Measurements from ENCODE around the gene IL17RA. TPM values are rescaled to one million over a fixed set of nuclear protein-coding genes. Genes with fewer than 3 reads are reported as not detected.

The IL17RA gene
- total RNA-seq, 3 donors from 2014 or later (not counting 1 experiment from before 2014, with no cell fraction given): 22.1 to 42.6 (median 28.7) TPM

GRCh38 chr22:17106161-17106784 is 21.5 kb downstream of the IL17RA start:
- H3K4me3 ChIP-seq (ENCODE audit: low read length): no peak overlapping the region
- H3K9me3 Mint-ChIP-seq: no peaks in the 10 kb centered on the region
- H3K27ac Mint-ChIP-seq: no peak overlapping the region
- WGBS (ENCODE audit: insufficient coverage): 81% methylated on average over 10 of the region's 12 CpGs
- H3K4me1 Mint-ChIP-seq: peaks cover 2 to 24% of the 10 kb centered on the region in 2 donors
- DNase-seq (no peak), ATAC-seq (peak in 1 of 3 donors; percentile 44)
- peaks cover 13% of the 10 kb centered on the region for H3K36me3 Mint-ChIP-seq
- peaks cover 24% of the 10 kb centered on the region for H3K4me1 ChIP-seq (ENCODE audit: control insufficient read depth, insufficient read depth, low read length)
- intact Hi-C loops (cut with micrococcal nuclease): no loop called here
- H3K4me3 Mint-ChIP-seq: no peak overlapping the region
- H3K9me3 ChIP-seq (ENCODE audit: control insufficient read depth, insufficient read depth, low read length): no peaks in the 10 kb centered on the region
- H3K27ac ChIP-seq (ENCODE audit: low read length): no peak overlapping the region
- H3K27me3 Mint-ChIP-seq (ENCODE audit: low read depth in 2 of 2): no peaks in the 10 kb centered on the region
- H3K36me3 ChIP-seq (ENCODE audit: control insufficient read depth, insufficient read depth, low read length): peaks cover 79% of the 10 kb centered on the region
- H3K27me3 ChIP-seq (ENCODE audit: control insufficient read depth, insufficient read depth, low read length): no peaks in the 10 kb centered on the region
- TF ChIP-seq, protein P1, sequence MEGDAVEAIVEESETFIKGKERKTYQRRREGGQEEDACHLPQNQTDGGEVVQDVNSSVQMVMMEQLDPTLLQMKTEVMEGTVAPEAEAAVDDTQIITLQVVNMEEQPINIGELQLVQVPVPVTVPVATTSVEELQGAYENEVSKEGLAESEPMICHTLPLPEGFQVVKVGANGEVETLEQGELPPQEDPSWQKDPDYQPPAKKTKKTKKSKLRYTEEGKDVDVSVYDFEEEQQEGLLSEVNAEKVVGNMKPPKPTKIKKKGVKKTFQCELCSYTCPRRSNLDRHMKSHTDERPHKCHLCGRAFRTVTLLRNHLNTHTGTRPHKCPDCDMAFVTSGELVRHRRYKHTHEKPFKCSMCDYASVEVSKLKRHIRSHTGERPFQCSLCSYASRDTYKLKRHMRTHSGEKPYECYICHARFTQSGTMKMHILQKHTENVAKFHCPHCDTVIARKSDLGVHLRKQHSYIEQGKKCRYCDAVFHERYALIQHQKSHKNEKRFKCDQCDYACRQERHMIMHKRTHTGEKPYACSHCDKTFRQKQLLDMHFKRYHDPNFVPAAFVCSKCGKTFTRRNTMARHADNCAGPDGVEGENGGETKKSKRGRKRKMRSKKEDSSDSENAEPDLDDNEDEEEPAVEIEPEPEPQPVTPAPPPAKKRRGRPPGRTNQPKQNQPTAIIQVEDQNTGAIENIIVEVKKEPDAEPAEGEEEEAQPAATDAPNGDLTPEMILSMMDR (IDR thresholded peaks at IDR 0.05): no peak

DNA sequence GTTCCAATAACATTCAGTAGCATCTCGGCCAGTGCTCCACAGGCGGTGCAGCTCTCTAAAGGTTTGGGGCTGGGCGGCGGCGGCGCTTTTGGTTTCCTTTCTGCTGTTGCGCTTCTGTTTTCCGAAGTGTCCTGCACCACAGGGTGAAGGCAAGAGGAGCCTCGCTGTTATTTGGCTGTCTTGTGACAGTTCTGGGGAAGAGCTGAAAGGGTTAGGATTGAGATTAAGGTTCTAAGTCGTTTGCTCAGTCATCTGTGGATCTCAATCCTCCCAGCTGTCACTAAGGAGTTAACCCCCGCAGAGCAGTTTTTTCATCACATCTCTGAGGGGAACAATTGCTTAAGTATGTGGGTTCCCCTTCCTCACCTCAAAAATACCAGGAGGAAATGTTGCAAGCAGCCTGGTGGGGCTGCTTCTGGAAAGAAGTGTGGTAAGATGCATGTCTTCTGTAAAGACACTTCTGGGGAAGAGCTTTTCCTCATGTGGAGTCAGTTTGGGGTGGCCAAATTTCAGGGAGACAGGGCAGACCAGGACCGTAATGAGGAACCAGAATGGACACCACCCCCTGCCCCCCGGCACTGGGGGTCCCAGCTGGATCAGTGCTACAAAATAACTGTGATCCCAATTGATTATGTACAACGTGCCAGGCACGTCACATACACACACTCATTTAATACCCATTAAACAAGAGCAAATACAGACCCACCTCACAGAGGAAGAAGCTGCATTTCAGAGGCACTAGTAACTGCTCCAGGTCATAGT is 22.2 kb downstream of the IL17RA start:
- H3K4me3 Mint-ChIP-seq: no peak overlapping the region
- peaks cover 6% of the 10 kb centered on the region for H3K36me3 Mint-ChIP-seq
- 36% methylated on average over 14 of the region's 15 CpGs for WGBS (ENCODE audit: insufficient coverage)
- DNase-seq (peak in 1 of 2 donors; percentile 43), ATAC-seq (peak in 2 of 3 donors; percentile 39 to 57)
- peaks cover 72% of the 10 kb centered on the region for H3K36me3 ChIP-seq (ENCODE audit: control insufficient read depth, insufficient read depth, low read length)
- no peak overlapping the region for H3K27ac Mint-ChIP-seq
- H3K27me3 ChIP-seq (ENCODE audit: control insufficient read depth, insufficient read depth, low read length): no peaks in the 10 kb centered on the region
- no peak overlapping the region for H3K27ac ChIP-seq (ENCODE audit: low read length)
- no peaks in the 10 kb centered on the region for H3K27me3 Mint-ChIP-seq (ENCODE audit: low read depth in 2 of 2)
- no peaks in the 10 kb centered on the region for H3K9me3 ChIP-seq (ENCODE audit: control insufficient read depth, insufficient read depth, low read length)
- peaks cover 0 to 23% of the 10 kb centered on the region in 2 donors for H3K4me1 Mint-ChIP-seq
- TF ChIP-seq, protein P1 (IDR thresholded peaks at IDR 0.05): no peak
- intact Hi-C loops (cut with micrococcal nuclease): no loop called here
- H3K4me1 ChIP-seq (ENCODE audit: control insufficient read depth, insufficient read depth, low read length): peaks cover 18% of the 10 kb centered on the region
- no peaks in the 10 kb centered on the region for H3K9me3 Mint-ChIP-seq
- no peak overlapping the region for H3K4me3 ChIP-seq (ENCODE audit: low read length)

DNA sequence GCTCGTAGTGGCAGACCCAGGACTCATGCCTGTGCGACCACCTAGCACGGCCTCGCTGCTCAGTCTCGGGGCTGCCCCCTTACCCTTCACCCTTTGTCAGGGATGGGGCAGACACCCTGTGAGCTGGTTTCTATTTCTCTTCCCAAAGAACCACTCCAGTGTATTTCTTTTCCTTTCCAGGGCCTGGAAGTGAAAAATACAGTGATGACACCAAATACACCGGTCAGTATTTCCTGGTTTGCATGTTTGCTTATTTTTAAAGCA is 22.7 kb downstream of the IL17RA start:
- H3K4me1 ChIP-seq (ENCODE audit: control insufficient read depth, insufficient read depth, low read length): peaks cover 18% of the 10 kb centered on the region
- Mint-ChIP-seq H3K9me3 (no peaks in the 10 kb centered on the region), H3K27ac (no peak overlapping the region), H3K4me3 (no peak overlapping the region), H3K4me1 (peaks cover 0 to 23% of the 10 kb centered on the region in 2 donors), H3K27me3 (ENCODE audit: low read depth in 2 of 2) (no peaks in the 10 kb centered on the region), H3K36me3 (peaks cover under 1% of the 10 kb centered on the region)
- H3K27me3 ChIP-seq (ENCODE audit: control insufficient read depth, insufficient read depth, low read length): no peaks in the 10 kb centered on the region
- H3K9me3 ChIP-seq (ENCODE audit: control insufficient read depth, insufficient read depth, low read length): no peaks in the 10 kb centered on the region
- ATAC-seq: no peak
- no peak overlapping the region for H3K27ac ChIP-seq (ENCODE audit: low read length)
- peaks cover 67% of the 10 kb centered on the region for H3K36me3 ChIP-seq (ENCODE audit: control insufficient read depth, insufficient read depth, low read length)
- 94% methylated on average over 6 of the region's 6 CpGs for WGBS (ENCODE audit: insufficient coverage)
- TF ChIP-seq, protein P1 (IDR thresholded peaks at IDR 0.05): no peak
- DNase-seq: no peak
- intact Hi-C loops (cut with micrococcal nuclease): no loop called here
- H3K4me3 ChIP-seq (ENCODE audit: low read length): no peak overlapping the region

Data from natural killer cell (primary cell).